ENCODE data around the gene VARS2. TPM values are rescaled to one million over a fixed set of nuclear protein-coding genes. Genes with fewer than 3 reads are reported as not detected.

VARS2 gene
- total and polyA plus RNA-seq, 4 donors = 9.4 to 23.3 (median 16.3) TPM

DNA sequence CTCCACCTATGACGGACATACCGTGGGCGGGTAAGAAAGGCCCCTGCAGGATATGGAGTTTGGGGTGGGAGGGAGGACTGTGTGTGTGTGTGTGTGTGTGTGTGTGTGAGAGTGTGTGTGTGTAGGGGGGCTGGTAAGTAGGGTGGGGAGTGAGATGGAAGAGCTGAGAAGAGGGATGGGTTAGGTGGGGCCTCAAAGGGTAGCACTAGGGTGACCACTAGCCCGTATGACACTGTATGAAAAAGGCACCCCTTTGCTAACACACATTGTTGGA, 22.7 kb upstream of the VARS2 start:
- Histone ChIP-seq H3K27ac (ENCODE audit: low read depth in 1 of 2, low read length in 2 of 2) (no peak overlapping the region), H3K27me3 (ENCODE audit: control insufficient read depth in 4 of 4, insufficient read depth in 4 of 4, low read length in 3 of 4) (no peaks in the 10 kb centered on the region), H3K9me3 (ENCODE audit: control insufficient read depth in 4 of 4, low read length in 3 of 4) (no peaks in the 10 kb centered on the region), H3K4me3 (ENCODE audit: low read depth in 1 of 3, low read length in 3 of 3) (no peak overlapping the region), H3K4me1 (ENCODE audit: control insufficient read depth in 4 of 4, insufficient read depth in 4 of 4, low read length in 3 of 4) (no peaks in the 10 kb centered on the region), H3K9ac (ENCODE audit: low read depth in 1 of 2, low read length in 2 of 2) (no peak overlapping the region), H3K36me3 (ENCODE audit: control insufficient read depth in 4 of 4, insufficient read depth in 3 of 4, low read depth in 1 of 4, low read length in 3 of 4) (peaks cover 0 to 6% (median 1%) of the 10 kb centered on the region in 4 donors)
- DNase-seq (ENCODE audit: low spot score) = no peak
- TF ChIP-seq SP1 (IDR thresholded peaks at IDR 0.05) (no peak), HNF4A (conservative IDR thresholded peaks at IDR 0.05) (no peak), FOXA1 (IDR thresholded peaks at IDR 0.05) (no peak), ATF3 (IDR thresholded peaks at IDR 0.05) (no peak), ZBTB33 (IDR thresholded peaks at IDR 0.05) (no peak), YY1 (IDR thresholded peaks at IDR 0.05) (no peak), TAF1 (conservative IDR thresholded peaks at IDR 0.05) (no peak), JUND (IDR thresholded peaks at IDR 0.05) (no peak), RAD21 (IDR thresholded peaks at IDR 0.05) (no peak), EGR1 (IDR thresholded peaks at IDR 0.05; ENCODE audit: low read depth in 2 of 2) (no peak), GABPA (IDR thresholded peaks at IDR 0.05 in 1 of 2, conservative IDR thresholded peaks at IDR 0.05 in 1 of 2) (no peak), RXRA (IDR thresholded peaks at IDR 0.05) (no peak), FOXA2 (IDR thresholded peaks at IDR 0.05) (no peak)
- TF ChIP-seq, protein P1, sequence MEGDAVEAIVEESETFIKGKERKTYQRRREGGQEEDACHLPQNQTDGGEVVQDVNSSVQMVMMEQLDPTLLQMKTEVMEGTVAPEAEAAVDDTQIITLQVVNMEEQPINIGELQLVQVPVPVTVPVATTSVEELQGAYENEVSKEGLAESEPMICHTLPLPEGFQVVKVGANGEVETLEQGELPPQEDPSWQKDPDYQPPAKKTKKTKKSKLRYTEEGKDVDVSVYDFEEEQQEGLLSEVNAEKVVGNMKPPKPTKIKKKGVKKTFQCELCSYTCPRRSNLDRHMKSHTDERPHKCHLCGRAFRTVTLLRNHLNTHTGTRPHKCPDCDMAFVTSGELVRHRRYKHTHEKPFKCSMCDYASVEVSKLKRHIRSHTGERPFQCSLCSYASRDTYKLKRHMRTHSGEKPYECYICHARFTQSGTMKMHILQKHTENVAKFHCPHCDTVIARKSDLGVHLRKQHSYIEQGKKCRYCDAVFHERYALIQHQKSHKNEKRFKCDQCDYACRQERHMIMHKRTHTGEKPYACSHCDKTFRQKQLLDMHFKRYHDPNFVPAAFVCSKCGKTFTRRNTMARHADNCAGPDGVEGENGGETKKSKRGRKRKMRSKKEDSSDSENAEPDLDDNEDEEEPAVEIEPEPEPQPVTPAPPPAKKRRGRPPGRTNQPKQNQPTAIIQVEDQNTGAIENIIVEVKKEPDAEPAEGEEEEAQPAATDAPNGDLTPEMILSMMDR (IDR thresholded peaks at IDR 0.05; ENCODE audit: low read depth, low read length, missing input control) = no peak
- TF ChIP-seq, protein P2, sequence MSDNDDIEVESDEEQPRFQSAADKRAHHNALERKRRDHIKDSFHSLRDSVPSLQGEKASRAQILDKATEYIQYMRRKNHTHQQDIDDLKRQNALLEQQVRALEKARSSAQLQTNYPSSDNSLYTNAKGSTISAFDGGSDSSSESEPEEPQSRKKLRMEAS (IDR thresholded peaks at IDR 0.05) = no peak
- TF ChIP-seq, protein P3, sequence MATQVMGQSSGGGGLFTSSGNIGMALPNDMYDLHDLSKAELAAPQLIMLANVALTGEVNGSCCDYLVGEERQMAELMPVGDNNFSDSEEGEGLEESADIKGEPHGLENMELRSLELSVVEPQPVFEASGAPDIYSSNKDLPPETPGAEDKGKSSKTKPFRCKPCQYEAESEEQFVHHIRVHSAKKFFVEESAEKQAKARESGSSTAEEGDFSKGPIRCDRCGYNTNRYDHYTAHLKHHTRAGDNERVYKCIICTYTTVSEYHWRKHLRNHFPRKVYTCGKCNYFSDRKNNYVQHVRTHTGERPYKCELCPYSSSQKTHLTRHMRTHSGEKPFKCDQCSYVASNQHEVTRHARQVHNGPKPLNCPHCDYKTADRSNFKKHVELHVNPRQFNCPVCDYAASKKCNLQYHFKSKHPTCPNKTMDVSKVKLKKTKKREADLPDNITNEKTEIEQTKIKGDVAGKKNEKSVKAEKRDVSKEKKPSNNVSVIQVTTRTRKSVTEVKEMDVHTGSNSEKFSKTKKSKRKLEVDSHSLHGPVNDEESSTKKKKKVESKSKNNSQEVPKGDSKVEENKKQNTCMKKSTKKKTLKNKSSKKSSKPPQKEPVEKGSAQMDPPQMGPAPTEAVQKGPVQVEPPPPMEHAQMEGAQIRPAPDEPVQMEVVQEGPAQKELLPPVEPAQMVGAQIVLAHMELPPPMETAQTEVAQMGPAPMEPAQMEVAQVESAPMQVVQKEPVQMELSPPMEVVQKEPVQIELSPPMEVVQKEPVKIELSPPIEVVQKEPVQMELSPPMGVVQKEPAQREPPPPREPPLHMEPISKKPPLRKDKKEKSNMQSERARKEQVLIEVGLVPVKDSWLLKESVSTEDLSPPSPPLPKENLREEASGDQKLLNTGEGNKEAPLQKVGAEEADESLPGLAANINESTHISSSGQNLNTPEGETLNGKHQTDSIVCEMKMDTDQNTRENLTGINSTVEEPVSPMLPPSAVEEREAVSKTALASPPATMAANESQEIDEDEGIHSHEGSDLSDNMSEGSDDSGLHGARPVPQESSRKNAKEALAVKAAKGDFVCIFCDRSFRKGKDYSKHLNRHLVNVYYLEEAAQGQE (IDR thresholded peaks at IDR 0.05) = no peak
- 96% methylated on average over 4 of the region's 4 CpGs for WGBS
